GM06990 (cell line): ENCODE results near the gene CYP2W1.

Experiments used
- DNase-seq: peaks from one replicate; pipeline ENCODE4 v3.0.0-alpha.2; 2011; ENCODE audit not compliant: insufficient read length; ENCODE audit errors: extremely low read depth
- H3K27me3 ChIP-seq: replicated peaks from 2 replicates; pipeline ENCODE4 v1.6.0; 2011; ENCODE audit warnings: low read length; ENCODE audit not compliant: control insufficient read depth, insufficient read depth
- H3K36me3 ChIP-seq: 2 replicates; pipeline ENCODE4 v1.5.1; 2011; ENCODE audit warnings: low read length; ENCODE audit not compliant: control insufficient read depth, insufficient read depth
- H3K4me3 ChIP-seq: replicated peaks from 2 replicates; pipeline ENCODE4 v1.5.1; 2011; ENCODE audit warnings: low read depth, mild to moderate bottlenecking, control low read depth, low read length
- TF ChIP-seq, protein P1 (sequence below): IDR thresholded peaks from 2 replicates; pipeline ENCODE4 v1.5.1; 2011; ENCODE audit warnings: low read length, control low read depth, mild to moderate bottlenecking, inconsistent platforms; ENCODE audit not compliant: insufficient read depth, poor library complexity, severe bottlenecking

The CYP2W1 gene

DNA sequence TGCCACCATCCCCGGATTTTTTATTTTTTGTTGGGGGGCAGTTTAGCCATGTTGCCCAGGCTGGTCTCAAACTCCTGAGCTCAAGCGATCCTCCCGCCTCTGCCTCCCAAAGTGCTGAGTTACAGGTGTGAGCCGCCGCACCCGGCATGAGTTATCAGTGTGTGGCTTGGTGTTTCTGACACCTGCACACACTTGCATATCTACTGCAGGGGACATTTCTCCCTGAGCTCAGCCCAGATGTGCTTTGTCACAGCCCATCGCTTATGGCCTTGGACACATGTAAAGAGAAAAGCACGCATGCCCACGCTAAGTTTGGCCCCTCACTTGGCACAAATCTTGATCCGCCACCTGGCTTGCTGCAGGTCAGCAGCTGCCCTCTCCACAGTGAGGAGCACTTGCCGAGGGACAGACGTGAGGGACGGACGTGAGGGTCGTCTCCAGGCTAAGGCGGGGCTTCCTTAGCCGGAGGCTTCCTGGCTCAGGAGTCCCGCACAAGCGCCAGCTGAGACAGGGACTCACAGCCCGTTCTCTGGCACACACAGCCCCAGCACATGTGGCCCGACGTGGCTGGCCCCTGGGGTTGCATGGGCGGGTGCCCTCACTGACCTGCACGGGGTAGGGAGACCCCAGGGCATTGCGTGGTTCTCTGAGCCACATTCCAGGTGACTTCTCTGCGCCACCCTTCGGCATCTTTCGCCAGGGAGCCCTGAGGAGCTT lies 11.8 kb downstream of the CYP2W1 start:
- no peak for DNase-seq
- no peaks in the 10 kb centered on the region for H3K27me3 ChIP-seq
- TF ChIP-seq, protein P1, sequence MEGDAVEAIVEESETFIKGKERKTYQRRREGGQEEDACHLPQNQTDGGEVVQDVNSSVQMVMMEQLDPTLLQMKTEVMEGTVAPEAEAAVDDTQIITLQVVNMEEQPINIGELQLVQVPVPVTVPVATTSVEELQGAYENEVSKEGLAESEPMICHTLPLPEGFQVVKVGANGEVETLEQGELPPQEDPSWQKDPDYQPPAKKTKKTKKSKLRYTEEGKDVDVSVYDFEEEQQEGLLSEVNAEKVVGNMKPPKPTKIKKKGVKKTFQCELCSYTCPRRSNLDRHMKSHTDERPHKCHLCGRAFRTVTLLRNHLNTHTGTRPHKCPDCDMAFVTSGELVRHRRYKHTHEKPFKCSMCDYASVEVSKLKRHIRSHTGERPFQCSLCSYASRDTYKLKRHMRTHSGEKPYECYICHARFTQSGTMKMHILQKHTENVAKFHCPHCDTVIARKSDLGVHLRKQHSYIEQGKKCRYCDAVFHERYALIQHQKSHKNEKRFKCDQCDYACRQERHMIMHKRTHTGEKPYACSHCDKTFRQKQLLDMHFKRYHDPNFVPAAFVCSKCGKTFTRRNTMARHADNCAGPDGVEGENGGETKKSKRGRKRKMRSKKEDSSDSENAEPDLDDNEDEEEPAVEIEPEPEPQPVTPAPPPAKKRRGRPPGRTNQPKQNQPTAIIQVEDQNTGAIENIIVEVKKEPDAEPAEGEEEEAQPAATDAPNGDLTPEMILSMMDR, result no peak
- H3K4me3 ChIP-seq, result no peak overlapping the region
- peaks cover 14% of the 10 kb centered on the region for H3K36me3 ChIP-seq

DNA sequence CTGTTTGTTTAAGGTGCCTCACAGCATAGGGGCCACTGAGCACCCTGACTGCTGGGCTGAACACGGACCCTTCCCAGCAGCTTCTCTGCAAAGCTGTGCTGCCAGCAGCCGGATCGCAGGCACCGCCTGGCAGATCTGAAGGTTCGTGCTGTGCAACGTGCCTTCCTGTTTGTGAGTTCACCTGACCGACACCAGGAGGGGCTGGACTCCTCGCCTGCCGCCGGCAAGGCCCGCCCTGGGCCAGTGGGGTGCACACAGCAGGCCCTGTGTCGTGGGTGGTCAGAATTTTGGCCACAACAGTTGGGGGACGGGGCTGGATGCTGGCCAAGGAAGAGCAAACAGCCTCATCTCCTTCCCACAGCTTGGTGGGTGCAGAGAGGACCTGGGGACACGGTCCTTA lies 12.6 kb downstream of the CYP2W1 start:
- Histone ChIP-seq H3K27me3 (no peaks in the 10 kb centered on the region), H3K4me3 (no peak overlapping the region), H3K36me3 (peaks cover 14% of the 10 kb centered on the region)
- DNase-seq, result no peak
- TF ChIP-seq, protein P1, result no peak

DNA sequence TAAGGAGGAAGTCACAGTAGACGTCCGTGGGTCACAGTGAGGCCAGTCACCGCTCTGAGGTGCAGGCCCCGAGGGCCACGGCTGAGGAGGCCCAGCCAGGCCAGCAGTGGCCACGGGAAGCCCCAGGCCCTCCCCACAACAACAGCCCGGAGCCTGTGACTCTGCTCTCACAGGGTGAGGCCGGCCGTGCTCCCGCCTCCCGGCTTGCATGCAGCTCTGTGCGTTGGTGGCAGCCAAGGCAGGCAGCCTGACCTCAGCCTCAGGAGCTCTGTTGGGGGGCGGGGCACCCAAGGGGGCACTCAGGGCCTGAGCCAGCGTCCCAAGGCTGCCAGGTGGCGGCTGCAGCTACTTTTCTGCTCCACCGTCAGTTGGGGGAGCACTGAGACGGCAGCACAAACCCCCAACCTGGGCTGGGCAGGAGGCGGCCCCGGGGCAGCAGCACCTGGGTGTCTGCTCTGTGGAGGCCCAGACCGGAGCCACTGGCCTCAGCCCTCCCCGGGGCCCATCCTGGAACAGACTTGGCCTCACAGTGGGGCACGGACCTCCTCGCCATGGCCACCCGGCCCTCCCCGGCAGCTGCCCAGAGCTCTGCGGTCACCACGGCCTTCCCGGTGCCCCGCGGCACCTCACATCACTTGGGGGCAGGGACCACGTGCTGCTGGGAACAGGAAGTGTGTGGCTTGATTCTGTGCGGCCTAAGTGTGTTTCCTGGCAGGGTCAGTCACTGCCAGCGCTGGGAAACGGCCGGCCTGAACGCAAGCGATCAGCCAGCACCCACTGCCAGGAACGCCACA lies 13.3 kb downstream of the CYP2W1 start:
- H3K27me3 ChIP-seq, result no peaks in the 10 kb centered on the region
- no peak overlapping the region for H3K4me3 ChIP-seq
- peaks cover 14% of the 10 kb centered on the region for H3K36me3 ChIP-seq
- DNase-seq, result no peak
- TF ChIP-seq, protein P1, result no peak

DNA sequence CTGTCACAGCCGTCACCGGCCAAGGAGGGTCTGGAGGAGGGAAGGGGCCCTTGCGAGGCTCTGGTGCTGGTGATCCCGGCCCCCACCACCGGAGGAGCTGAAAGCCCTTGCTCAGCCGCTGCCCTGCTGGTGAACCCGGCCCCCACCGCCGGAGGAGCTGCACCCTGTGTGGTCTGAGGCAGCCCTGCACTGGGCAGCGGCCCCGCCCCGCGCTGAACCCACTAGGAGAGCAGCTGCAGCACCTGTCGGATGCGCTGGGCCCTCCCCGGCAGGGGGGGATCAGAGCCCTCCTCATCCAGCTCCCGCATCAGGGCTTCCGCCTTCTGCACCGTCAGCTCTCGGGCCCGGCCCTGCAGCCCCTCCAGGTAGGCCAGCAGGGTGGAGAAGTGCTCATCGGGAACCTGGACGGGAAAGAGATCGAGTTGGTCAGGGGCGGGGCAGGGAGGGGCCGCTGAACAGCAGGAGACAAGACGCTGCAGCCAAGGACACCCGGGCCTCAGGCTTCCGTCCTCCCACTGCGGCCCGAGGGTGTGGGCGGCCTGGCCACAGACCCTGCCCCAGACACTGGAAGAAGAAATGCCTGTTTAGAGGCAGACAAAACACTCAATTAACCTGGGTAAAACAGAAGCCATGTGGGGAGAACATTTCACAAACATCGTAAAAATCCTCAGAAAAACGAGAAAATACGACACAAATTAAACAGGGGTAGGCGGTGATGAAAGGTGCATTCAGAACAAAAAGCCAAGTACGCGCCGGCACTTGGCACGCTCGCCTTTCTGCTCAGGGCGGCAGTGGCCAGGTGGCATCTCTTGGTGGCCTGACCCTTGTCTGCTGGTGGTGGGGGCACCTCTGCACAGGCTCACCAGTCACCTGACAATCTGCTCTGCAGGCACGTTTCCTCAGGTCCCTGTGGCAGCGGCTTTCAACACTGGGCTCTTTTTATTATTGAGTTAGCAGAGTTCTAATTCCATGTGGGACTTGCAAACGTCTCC lies 14.7 kb downstream of the CYP2W1 start:
- H3K36me3 ChIP-seq, result peaks cover 14% of the 10 kb centered on the region
- no peaks in the 10 kb centered on the region for H3K27me3 ChIP-seq
- TF ChIP-seq, protein P1, result no peak
- H3K4me3 ChIP-seq, result no peak overlapping the region
- DNase-seq, result no peak

DNA sequence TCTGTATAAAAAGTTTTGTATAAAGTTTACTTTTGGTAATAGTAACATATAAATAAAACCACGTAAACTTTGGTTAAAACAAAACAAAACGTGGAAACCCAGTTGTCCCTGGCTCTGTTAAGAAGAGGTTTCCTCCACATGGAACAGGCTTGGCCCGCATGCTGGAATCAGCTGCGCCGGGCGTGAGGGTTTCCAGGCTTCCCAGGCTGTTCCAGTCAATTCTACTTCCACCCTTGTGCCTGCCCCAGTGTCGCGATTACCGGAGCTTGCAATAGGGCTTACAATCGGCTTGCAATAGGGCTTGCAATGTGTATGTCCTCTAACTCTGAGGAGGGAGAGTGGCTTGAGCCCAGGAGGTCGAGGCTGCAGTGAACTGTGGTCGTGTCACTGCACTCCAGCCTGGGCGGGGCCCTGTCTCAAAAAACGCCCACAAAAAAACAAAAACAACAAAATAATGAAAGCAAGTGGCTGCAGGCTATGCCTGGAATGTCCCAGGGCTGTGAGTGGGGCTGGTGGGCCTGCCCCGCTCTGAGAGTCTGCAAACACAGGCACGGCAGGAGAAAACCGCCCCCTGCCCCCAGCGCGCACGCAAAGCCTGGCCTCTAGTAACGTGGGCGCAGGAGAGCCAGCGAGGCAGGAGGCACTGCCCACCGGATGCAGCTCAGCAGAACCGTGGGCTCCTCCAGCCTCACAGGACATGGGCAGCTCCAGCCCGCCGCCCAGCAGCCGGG lies 16.3 kb downstream of the CYP2W1 start:
- Histone ChIP-seq H3K4me3 (no peak overlapping the region), H3K27me3 (no peaks in the 10 kb centered on the region), H3K36me3 (peaks cover 17% of the 10 kb centered on the region)
- TF ChIP-seq, protein P1, result no peak
- DNase-seq, result no peak
